ENCODE measurements around the gene MARCHF5.

GRCh38 chr10:92328993-92329392, 38.0 kb downstream of the MARCHF5 start:
- TF ChIP-seq SIN3A (IDR thresholded peaks at IDR 0.05; ENCODE audit: borderline replicate concordance, insufficient read depth, low read depth, low read length) (no peak), CTCF (IDR thresholded peaks at IDR 0.05) (no peak), POLR2AphosphoS5 (IDR thresholded peaks at IDR 0.05; ENCODE audit: low read depth, low read length) (no peak), REST (IDR thresholded peaks at IDR 0.05; ENCODE audit: insufficient read depth in 1 of 2, low read depth in 2 of 2, low read length in 1 of 2) (no peak)
